Mucosa of descending colon (tissue), 3 donors: Measurements from ENCODE around the gene IMPDH2. TPM values are rescaled to one million over a fixed set of nuclear protein-coding genes. Genes with fewer than 3 reads are reported as not detected.

ENCODE experiments used
- ATAC-seq: fragments of 200-7000 bp; cut with Tn5 transposase; one replicate; pipeline ENCODE4 v1.9.1; 2020; ENCODE audit warnings: mild to moderate bottlenecking, moderate library complexity
- DNase-seq, 3 donors: peaks; one replicate each; pipeline ENCODE4 v3.0.0-alpha.2; 2020
- H3K36me3 ChIP-seq: fragments of 200-600 bp; one replicate; pipeline ENCODE4 v1.8.0; 2021; ENCODE audit warnings: low read depth, mild to moderate bottlenecking
- H3K4me1 ChIP-seq: fragments of 200-600 bp; one replicate; pipeline ENCODE4 v1.8.0; 2021; ENCODE audit warnings: low read depth, mild to moderate bottlenecking
- H3K4me3 ChIP-seq: fragments of 200-600 bp; one replicate; pipeline ENCODE4 v1.8.0; 2021; ENCODE audit warnings: mild to moderate bottlenecking
- H3K9me3 ChIP-seq: fragments of 200-600 bp; one replicate; pipeline ENCODE4 v1.8.0; 2021; ENCODE audit warnings: mild to moderate bottlenecking
- intact Hi-C, 2 donors: fragments of 100-400 bp; cut with DNase I in 1 of 2; cut with micrococcal nuclease in 1 of 2; formaldehyde crosslinking; loops; one replicate each; pipeline versions ENCODE4 v1.11.0 to v1.11.1; 2022; cut with DNase I, micrococcal nuclease
- total RNA-seq, 3 donors: library from RNA; stranded (reverse); fragmentation: NEBNext Ultra II Directional in 2 of 3; extraction: Animal tissue kit (Norgen Biotek cat#: 25700) in 2 of 3; gene quantifications; one replicate each; pipeline versions ENCODE4 v1.2.1 to v1.2.4, GENCODE V29; 2021 to 2023
- TF ChIP-seq, protein P1 (sequence below): fragments of 200-600 bp; IDR thresholded peaks from one replicate; pipeline ENCODE4 v1.8.0; 2022; ENCODE audit warnings: antibody characterized with exemption, mild to moderate bottlenecking
- donor health status: DM: no; HTN: no; CAD: no; lungs with moderate emphysema.
- donor health status: DM: no; HTN: no; CAD: no.
- donor health status: DM: no; HTN: yes; CAD: no.

Gene IMPDH2
- total RNA-seq, 3 donors from 2014 or later = 113 to 146 (median 114) TPM

DNA sequence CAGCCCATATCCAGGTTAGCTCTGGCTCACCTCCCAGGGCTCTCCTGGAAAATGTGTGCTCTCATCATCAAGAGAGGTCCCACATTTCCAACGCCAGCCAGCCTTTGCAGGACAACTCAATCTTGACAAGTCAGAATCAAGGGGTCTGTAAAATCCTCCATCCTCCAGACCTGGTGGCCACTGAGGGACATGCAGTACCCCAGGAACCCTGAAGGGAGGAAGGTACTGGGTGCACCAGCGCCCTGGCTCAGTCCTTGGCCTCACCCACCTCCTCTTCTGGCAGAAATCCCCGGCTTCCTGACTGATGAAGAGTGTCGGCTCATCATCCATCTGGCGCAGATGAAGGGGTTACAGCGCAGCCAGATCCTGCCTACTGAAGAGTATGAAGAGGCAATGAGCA, 28.0 kb downstream of the IMPDH2 start:
- Histone ChIP-seq H3K9me3 (no peaks in the 10 kb centered on the region), H3K4me3 (no peak overlapping the region), H3K4me1 (peaks cover 6% of the 10 kb centered on the region), H3K36me3 (no peaks in the 10 kb centered on the region)
- TF ChIP-seq, protein P1, sequence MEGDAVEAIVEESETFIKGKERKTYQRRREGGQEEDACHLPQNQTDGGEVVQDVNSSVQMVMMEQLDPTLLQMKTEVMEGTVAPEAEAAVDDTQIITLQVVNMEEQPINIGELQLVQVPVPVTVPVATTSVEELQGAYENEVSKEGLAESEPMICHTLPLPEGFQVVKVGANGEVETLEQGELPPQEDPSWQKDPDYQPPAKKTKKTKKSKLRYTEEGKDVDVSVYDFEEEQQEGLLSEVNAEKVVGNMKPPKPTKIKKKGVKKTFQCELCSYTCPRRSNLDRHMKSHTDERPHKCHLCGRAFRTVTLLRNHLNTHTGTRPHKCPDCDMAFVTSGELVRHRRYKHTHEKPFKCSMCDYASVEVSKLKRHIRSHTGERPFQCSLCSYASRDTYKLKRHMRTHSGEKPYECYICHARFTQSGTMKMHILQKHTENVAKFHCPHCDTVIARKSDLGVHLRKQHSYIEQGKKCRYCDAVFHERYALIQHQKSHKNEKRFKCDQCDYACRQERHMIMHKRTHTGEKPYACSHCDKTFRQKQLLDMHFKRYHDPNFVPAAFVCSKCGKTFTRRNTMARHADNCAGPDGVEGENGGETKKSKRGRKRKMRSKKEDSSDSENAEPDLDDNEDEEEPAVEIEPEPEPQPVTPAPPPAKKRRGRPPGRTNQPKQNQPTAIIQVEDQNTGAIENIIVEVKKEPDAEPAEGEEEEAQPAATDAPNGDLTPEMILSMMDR = no peak
- no peak for ATAC-seq
- intact Hi-C loops = no loop called here
- no peak for DNase-seq

DNA sequence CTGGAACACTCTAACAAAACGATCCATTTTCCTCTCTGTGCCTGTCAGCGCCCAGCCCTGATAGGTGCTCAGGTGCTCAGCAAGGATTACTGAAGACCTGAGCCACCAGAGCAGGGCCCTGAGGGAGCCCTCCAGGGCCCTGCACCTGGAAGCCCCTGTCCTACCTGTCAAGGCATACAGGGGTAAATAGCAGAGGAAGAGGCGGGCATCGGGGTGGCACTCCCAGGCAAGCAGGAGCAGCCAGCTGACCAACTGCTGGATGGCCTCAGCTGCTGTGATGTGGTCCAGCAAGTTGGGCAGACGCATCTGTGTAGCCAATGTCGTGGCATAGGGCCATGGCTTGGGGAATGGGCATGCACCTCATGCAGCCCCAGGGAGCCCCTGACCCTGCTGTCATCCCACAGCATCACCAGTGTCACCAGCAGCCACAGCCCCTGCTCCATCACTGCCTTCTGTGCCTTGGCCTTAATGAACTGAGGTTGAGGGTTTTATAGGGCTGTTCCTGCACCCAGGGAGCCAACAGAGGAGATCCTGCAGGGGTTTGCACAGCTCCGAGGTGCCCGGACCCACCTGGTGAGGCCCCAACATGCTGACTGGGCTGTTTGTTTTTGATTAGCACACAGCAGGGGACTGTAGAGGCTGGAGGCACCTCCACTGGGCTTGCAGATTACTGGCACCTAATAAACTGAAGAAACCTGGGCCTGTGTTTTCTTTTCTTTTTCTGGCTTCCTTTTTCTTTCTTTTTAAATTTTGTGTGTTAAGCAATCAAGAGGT, 29.9 kb downstream of the IMPDH2 start:
- DNase-seq = peak in 1 of 3 donors; percentile 24
- intact Hi-C loops = no loop called here
- TF ChIP-seq, protein P1 = no peak
- no peaks in the 10 kb centered on the region for H3K9me3 ChIP-seq
- no peak for ATAC-seq
- H3K36me3 ChIP-seq = no peaks in the 10 kb centered on the region
- no peak overlapping the region for H3K4me3 ChIP-seq
- H3K4me1 ChIP-seq = no peaks in the 10 kb centered on the region

DNA sequence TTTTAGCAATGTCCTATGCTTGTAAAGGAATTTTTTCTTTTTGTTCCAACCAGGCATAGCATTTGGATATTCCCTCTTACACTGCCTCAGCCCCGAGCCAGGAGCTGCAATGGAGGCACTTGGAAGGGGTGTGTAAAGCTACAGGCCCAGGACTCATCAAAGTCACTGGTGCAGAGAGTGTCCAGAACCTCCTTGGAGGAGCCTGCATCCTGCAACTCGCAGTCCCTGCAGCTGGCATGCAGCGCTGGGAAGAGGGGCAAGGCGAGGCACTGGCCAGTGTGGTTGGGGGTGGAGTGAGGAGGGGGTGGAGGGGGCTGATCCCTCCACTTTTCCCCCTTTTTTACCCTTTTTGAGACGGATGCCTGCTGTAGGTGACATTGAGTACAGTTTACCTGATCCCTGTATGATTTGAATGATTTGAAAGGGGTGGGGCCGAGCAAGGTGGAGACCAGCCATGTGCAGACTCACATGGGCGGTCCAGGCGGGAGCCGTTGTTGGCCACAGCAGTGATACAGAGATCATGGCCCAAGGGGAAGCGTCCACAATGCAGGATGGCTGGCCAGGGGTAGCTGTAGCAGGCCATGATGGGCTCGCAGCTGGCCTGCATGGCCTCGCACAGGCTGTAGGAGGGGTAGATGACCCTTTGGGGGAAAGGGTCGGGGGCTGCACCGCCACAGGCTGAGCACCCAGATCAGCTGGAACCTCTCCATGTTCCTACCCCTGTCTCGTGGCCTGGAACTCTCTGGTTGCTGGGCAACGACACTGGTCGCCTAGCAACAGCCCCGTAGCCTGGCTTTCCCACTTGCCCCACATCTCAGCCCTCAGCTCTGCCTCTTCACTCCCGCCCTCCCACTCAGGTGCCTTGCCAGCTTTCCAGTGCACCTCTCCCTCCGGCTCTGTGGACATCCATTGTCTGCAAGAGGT, 31.2 kb downstream of the IMPDH2 start:
- H3K36me3 ChIP-seq = no peaks in the 10 kb centered on the region
- DNase-seq (no peak), ATAC-seq (no peak)
- intact Hi-C loops = no loop called here
- TF ChIP-seq, protein P1 = no peak
- H3K4me1 ChIP-seq = no peaks in the 10 kb centered on the region
- H3K9me3 ChIP-seq = no peaks in the 10 kb centered on the region
- no peak overlapping the region for H3K4me3 ChIP-seq

DNA sequence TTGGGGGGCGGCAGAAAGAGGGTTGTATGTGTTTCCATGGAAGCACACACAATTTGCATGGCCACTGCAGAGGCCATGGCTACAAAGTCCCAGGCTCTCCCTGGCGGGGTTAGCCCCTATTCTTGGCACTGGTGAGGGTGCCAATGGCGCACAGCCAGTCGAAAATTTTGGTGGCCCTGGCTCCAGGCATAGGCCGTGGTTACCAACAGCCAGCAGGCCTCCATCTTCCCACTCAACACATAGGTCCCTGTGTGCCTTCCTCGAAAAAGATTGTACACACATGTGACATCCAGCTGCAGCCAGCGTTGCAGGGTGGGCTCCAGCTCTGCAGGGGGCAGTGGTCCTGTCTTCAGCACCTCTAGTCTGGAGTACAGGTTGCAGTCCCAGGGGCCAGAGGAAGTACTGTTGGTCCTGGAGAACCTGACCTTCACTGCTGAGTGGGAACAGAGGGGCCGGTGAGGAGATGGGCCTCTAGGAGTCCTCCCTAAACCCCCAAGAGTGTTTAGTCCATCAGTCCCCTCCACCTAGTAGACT, 32.0 kb downstream of the IMPDH2 start:
- no peaks in the 10 kb centered on the region for H3K9me3 ChIP-seq
- H3K4me3 ChIP-seq = no peak overlapping the region
- H3K36me3 ChIP-seq = no peaks in the 10 kb centered on the region
- ATAC-seq (no peak), DNase-seq (no peak)
- intact Hi-C loops = no loop called here
- TF ChIP-seq, protein P1 = no peak
- peaks cover 3% of the 10 kb centered on the region for H3K4me1 ChIP-seq

GRCh38 chr3:48996640-48997039, 32.6 kb downstream of the IMPDH2 start:
- intact Hi-C loops = no loop called here
- Histone ChIP-seq H3K4me1 (peaks cover 8% of the 10 kb centered on the region), H3K36me3 (no peaks in the 10 kb centered on the region), H3K4me3 (no peak overlapping the region), H3K9me3 (no peaks in the 10 kb centered on the region)
- TF ChIP-seq, protein P1 = no peak
- no peak for DNase-seq
- ATAC-seq = no peak
